PC-9 (cell line): ENCODE results near the gene FBRSL1. TPM values are rescaled to one million over a fixed set of nuclear protein-coding genes. Genes with fewer than 3 reads are reported as not detected.

Experiments
- BruUV-seq: library from RNA; stranded (reverse); fragments of 400-500 nt; replicated peaks from 2 replicates; lab custom pipeline; 2021; lab: Mats Ljungman, UMichigan
- CTCF ChIA-PET: fragments of 300-600 bp; sonication (Branson Sonifier 250); formaldehyde crosslinking; loops from one replicate; lab custom pipeline; 2022; ENCODE audit warnings: antibody characterized with exemption; lab: Charles Lee
- POLR2A ChIA-PET: fragments of 300-600 bp; sonication (Branson Sonifier 250); formaldehyde crosslinking; loops from one replicate; lab custom pipeline; 2022; ENCODE audit warnings: antibody characterized with exemption; ENCODE audit not compliant: unreplicated experiment; lab: Charles Lee
- DNase-seq, 2 experiments: peaks; one replicate each; pipeline versions ENCODE4 v3.0.0 to v3.0.0-alpha.2; 2015 to 2022; ENCODE audit warnings: mixed read lengths in 1 of 2
- H2AFZ ChIP-seq: fragments of 200-600 bp; sonication (generic); 2 replicates; pipeline ENCODE4 v1.8.1; 2017; ENCODE audit warnings: antibody characterized with exemption
- H3F3A ChIP-seq: fragments of 200-600 bp; sonication (generic); 2 replicates; pipeline ENCODE4 v1.8.1; 2017; ENCODE audit warnings: antibody characterized with exemption, mild to moderate bottlenecking, low read depth; ENCODE audit not compliant: insufficient read depth
- H3K27ac ChIP-seq: fragments of 200-600 bp; sonication (generic); 2 replicates; pipeline ENCODE4 v1.6.1; 2016; ENCODE audit warnings: mixed run types
- H3K27me3 ChIP-seq: fragments of 200-600 bp; sonication (generic); 2 replicates; pipeline ENCODE4 v1.6.1; 2016; ENCODE audit warnings: low read depth, mixed run types; ENCODE audit not compliant: insufficient read depth
- H3K36me3 ChIP-seq: fragments of 200-600 bp; sonication (generic); 2 replicates; pipeline ENCODE4 v1.6.1; 2016; ENCODE audit warnings: low read depth, mixed run types
- H3K4me1 ChIP-seq: fragments of 200-600 bp; sonication (generic); replicated peaks from 2 replicates; pipeline ENCODE4 v1.6.1; 2016; ENCODE audit warnings: mixed run types; ENCODE audit not compliant: insufficient read depth
- H3K4me2 ChIP-seq: fragments of 200-600 bp; sonication (generic); 2 replicates; pipeline ENCODE4 v1.6.1; 2017; ENCODE audit warnings: mixed run types
- H3K4me3 ChIP-seq: fragments of 200-600 bp; sonication (generic); 2 replicates; pipeline ENCODE4 v1.6.1; 2016; ENCODE audit warnings: mixed run types
- H3K79me2 ChIP-seq: fragments of 200-600 bp; sonication (generic); 2 replicates; pipeline ENCODE4 v1.6.1; 2017; ENCODE audit warnings: low read depth, mixed run types
- H3K9me2 ChIP-seq: fragments of 200-600 bp; sonication (generic); 2 replicates; pipeline ENCODE4 v1.8.1; 2017; ENCODE audit warnings: mild to moderate bottlenecking; ENCODE audit not compliant: insufficient read depth
- H3K9me3 ChIP-seq: fragments of 200-600 bp; sonication (generic); 2 replicates; pipeline ENCODE4 v1.8.1; 2016; ENCODE audit warnings: low read depth; ENCODE audit not compliant: insufficient read depth
- H4K20me1 ChIP-seq: fragments of 200-600 bp; sonication (generic); 2 replicates; pipeline ENCODE4 v1.8.1; 2017; ENCODE audit not compliant: insufficient read depth
- CTCF ChIP-seq: fragments of 200-600 bp; sonication (generic); conservative IDR thresholded peaks from 2 replicates; pipeline ENCODE4 v1.6.1; 2017; ENCODE audit warnings: mixed run types, antibody characterized with exemption, mild to moderate bottlenecking, moderate library complexity
- EZH2 ChIP-seq: fragments of 200-600 bp; sonication (generic); IDR thresholded peaks from 2 replicates; pipeline ENCODE4 v1.8.0; 2017; ENCODE audit warnings: antibody characterized with exemption, low read depth
- intact Hi-C: fragments of 100-400 bp; cut with micrococcal nuclease; formaldehyde crosslinking; loops from one replicate; pipeline ENCODE4 v1.10.0; 2022; ENCODE audit not compliant: unreplicated experiment
- total RNA-seq: library from RNA; stranded (reverse); gene quantifications from 2 replicates; pipeline ENCODE4 v1.2.3, GENCODE V29; 2021

The FBRSL1 gene
- total RNA-seq, 1 experiment from 2014 or later = 59.5 TPM

- intact Hi-C loops = no loop called here
- no peaks in the 10 kb centered on the region for H3K9me2 ChIP-seq
- no peak overlapping the region for H2AFZ ChIP-seq
- H3K4me1 ChIP-seq = no peaks in the 10 kb centered on the region
- H3K4me3 ChIP-seq = no peak overlapping the region
- no peaks in the 10 kb centered on the region for H3K36me3 ChIP-seq
- DNase-seq = no peak
- TF ChIP-seq EZH2 (no peak), CTCF (no peak)
- no peak overlapping the region for H3K27ac ChIP-seq
- POLR2A ChIA-PET = interaction anchor here (0.6 kb wide), 1 partner anchor 95 kb away, joined by 6 read pairs; no protein-coding TSS in a partner anchor
- CTCF ChIA-PET = no interaction called here
- peaks cover 59% of the 10 kb centered on the region for H3K27me3 ChIP-seq
- H4K20me1 ChIP-seq = no peaks in the 10 kb centered on the region
- no peaks in the 10 kb centered on the region for H3K79me2 ChIP-seq
- no TSS peak for BruUV-seq
- H3K9me3 ChIP-seq = no peaks in the 10 kb centered on the region
- peaks cover 5% of the 10 kb centered on the region; the same call in 1 of the 2 replicates for H3F3A ChIP-seq
- no peak overlapping the region for H3K4me2 ChIP-seq
Observed at GRCh38 chr12:132477017-132477702, 12.8 kb upstream of the FBRSL1 start.

- Histone ChIP-seq H3K79me2 (no peaks in the 10 kb centered on the region), H3K4me2 (no peak overlapping the region), H3K36me3 (no peaks in the 10 kb centered on the region), H2AFZ (no peak overlapping the region), H4K20me1 (no peaks in the 10 kb centered on the region), H3K27ac (no peak overlapping the region), H3K9me3 (no peaks in the 10 kb centered on the region), H3K27me3 (peaks cover 63% of the 10 kb centered on the region), H3K9me2 (no peaks in the 10 kb centered on the region), H3K4me1 (no peaks in the 10 kb centered on the region), H3F3A (peaks cover 5% of the 10 kb centered on the region; the same call in 1 of the 2 replicates), H3K4me3 (no peak overlapping the region)
- CTCF ChIA-PET = no interaction called here
- no TSS peak for BruUV-seq
- TF ChIP-seq CTCF = no peak
- POLR2A ChIA-PET = no interaction called here
- intact Hi-C loops = no loop called here
- DNase-seq = no peak
Observed at GRCh38 chr12:132477703-132478432, 12.1 kb upstream of the FBRSL1 start.

- H3K27me3 ChIP-seq = peaks cover 68% of the 10 kb centered on the region
- H3K9me3 ChIP-seq = no peaks in the 10 kb centered on the region
- intact Hi-C loops = no loop called here
- no TSS peak for BruUV-seq
- H3K27ac ChIP-seq = no peak overlapping the region
- H3K9me2 ChIP-seq = no peaks in the 10 kb centered on the region
- ChIA-PET POLR2A (no interaction called here), CTCF (no interaction called here)
- TF ChIP-seq CTCF = no peak
- TF ChIP-seq EZH2 = no peak
- H3K4me1 ChIP-seq = no peaks in the 10 kb centered on the region
- H2AFZ ChIP-seq = no peak overlapping the region
- no peak overlapping the region for H3K4me2 ChIP-seq
- H3K36me3 ChIP-seq = no peaks in the 10 kb centered on the region
- peaks cover 5% of the 10 kb centered on the region; the same call in 1 of the 2 replicates for H3F3A ChIP-seq
- H3K4me3 ChIP-seq = no peak overlapping the region
- H4K20me1 ChIP-seq = no peaks in the 10 kb centered on the region
- H3K79me2 ChIP-seq = no peaks in the 10 kb centered on the region
- DNase-seq = no peak
Observed at GRCh38 chr12:132478433-132478803, 11.5 kb upstream of the FBRSL1 start.
